Measurements from ENCODE around the gene NDEL1.
"Not testable (repeated sequence)": the region's sequence is repeated elsewhere in the genome, so short reads cannot be mapped to it uniquely, and the experiment has no call there.

Gene NDEL1, protein sequence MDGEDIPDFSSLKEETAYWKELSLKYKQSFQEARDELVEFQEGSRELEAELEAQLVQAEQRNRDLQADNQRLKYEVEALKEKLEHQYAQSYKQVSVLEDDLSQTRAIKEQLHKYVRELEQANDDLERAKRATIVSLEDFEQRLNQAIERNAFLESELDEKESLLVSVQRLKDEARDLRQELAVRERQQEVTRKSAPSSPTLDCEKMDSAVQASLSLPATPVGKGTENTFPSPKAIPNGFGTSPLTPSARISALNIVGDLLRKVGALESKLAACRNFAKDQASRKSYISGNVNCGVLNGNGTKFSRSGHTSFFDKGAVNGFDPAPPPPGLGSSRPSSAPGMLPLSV
- 77.4 to 101 reads per million in 2 experiments for total RNA-seq

DNA sequence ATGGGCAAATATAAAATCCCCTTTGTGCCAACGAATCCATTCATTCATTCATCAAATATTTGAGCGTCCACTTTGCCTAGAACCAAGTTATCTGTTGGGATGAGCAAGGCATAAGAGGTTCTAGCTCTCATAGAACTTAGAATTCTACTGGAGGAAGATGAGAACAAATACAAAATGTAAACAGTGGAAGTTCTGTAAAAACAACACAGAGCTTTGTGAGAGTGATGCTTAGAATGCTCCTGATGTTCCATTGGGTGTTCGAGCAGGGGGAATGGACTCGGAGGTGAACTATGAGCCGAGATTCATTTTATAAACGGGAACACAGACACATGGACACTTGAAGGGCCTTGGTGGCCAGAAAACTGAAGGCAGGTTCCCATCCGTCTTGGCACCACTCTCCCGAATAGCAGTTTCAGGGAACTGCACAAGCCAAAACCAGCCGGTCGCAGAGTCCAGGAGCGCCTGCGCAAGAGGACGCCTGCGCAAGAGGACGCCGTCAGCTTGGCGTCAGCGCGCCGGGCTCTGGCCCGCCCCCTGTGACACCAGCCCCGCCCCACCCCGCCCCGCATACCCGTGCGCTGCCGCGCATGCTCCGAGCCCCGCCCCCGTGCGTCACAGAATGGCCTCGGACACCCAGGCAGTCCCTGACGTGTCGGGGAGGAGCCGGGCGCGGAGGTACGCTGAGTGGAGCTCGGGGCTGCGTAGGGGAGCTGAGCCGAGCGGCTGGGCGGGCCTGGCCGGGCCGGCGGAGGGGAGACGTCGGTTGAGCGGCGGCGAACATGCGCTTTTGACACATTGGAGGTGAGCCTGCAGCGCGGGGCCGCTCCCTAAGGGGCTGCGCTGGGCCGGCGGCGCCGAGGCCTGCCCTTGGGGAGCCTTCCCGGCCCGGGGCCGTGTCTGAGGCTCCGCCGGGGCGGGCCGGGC lies at the start of gene NDEL1:
Gene NDEL1 (plus strand): TSS at position 640 of the 924 bp plus-strand sequence. CDS start 8,388 bp downstream, outside the sequence.
- DNase-seq (ENCODE audit: low read depth) = peak; percentile 99

DNA sequence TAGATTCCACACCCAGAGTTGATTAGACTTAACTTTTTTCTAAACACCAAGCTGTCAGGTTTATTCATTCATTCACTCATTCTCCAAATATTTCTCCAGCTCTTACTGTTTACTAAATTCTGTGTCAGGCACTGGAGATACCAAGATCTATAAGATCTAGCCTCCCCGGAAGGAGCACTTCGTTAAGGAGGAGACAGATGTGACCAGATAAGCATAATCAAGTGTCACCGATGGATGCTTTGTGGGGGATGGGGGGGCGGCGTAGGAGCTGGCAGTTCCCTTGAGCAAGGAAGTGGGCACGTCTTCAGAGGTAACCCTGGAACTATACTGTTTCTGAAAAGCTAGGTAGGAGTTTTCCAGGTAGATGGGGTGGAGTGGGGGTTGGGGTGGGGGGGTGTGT lies 48.8 kb upstream of the NDEL1 start:
- DNase-seq (ENCODE audit: low read depth) = no peak

DNA sequence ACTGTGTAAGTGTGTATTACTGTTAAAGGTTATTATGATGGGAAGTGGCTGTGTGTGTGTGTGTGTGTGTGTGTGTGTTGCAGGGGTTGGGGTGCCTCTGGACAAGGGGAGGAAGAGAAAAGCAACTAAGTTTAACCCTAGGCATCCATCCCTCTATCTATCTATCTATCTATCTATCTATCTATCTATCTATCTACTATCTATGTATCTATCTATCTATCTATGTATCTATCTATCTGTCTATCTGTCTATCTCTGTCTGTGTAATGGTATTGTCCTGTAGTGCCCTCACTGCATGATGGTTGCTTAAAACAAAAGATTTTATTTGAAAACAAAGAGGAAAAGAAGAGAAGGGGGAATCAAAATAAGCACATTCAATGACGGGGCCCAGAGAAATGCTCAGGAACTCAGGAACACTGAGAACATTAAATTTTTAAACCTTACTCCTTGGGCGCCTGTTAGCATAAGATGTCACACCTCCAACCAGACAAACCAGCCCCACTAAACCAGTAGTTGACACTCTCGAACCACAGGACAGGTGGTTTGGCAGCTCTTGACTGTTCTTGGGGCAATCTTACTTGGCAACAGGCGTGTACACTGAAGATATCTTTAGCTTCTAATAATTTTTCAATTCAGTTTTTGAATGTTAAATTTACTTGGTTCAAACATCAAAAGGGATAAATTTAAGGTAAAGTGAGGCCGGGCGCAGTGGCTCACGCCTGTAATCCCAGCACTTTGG lies 47.6 kb upstream of the NDEL1 start:
- no peak for DNase-seq (ENCODE audit: low read depth)

DNA sequence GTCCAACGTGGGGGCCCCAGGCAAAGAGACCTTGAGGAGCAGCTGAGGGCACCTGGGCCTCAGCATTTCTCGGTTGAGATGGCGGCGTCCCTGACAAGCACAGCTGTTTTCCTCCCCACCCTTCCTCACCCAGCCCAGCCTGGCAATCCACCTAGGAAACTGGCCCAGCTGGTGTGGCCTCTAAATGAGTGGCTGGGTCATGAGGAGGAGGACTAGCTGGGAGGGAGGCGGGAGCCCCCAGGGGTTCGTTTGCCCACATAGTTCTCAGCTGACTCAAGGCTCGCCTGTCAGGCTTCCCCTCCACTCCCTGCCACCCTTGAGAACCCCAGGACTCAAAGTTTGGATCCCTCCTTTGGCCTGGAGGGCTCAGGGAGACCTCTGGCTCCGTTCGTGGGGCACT lies 44.0 kb upstream of the NDEL1 start:
- no peak for DNase-seq (ENCODE audit: low read depth)

DNA sequence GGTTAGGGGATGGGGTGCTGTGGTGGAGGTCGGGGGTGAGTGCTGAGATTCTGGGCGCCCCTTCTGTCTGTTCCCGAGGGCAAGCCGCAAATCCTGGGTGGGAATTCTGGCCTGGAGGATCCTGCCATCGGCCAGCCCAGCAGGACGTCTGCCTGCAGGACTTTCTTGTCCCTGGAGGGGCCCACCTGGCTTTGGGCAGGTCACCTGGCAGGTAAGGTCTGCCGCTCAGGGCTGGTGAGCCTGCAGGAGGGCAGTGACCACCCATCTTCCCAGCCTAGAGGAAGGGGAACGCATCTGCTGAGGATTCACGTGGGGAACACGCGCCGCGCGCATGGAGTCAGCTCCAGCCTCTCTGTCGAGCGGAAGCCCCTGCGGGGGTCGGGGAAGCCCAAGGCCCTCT lies 43.4 kb upstream of the NDEL1 start:
- DNase-seq (ENCODE audit: low read depth) = no peak

DNA sequence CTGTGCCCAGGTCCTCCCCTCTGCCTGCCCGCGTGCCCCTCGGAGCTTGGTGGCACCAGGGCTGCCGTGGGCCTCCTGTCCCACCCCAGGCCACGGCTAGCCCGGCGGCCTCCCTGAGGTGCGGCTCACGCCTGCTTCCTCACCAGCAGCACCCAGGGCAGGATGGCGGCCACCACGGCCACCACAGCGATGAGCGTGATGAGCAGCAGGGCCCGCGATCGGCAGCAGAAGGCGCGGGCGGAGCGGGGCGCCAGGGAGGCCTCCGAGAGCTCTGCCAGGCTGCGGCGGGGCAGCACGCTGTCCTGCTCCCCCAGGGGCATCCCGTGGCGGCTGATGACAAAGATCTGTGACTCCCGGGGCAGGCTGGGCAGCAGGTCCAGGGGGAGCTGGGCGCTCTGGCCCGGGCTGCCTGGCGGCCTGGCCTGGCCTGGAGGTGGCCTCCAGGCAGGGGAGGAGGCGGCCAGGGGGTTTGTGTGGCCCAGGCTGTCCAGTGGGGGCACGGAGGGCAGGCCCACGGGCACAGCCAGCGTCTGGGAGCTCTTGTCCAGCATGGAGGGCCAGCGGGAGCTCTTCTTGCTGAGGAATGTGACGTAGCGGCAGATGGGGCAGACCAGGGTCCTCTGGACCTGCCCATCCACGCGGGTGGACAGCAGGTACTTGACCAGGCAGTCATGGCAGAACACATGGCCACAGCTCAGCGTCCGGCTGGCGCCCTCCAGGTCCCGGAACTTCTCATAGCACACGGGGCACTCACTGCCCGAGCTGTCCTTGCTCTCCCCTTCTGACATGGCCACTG lies 42.8 kb upstream of the NDEL1 start:
- no peak for DNase-seq (ENCODE audit: low read depth)

DNA sequence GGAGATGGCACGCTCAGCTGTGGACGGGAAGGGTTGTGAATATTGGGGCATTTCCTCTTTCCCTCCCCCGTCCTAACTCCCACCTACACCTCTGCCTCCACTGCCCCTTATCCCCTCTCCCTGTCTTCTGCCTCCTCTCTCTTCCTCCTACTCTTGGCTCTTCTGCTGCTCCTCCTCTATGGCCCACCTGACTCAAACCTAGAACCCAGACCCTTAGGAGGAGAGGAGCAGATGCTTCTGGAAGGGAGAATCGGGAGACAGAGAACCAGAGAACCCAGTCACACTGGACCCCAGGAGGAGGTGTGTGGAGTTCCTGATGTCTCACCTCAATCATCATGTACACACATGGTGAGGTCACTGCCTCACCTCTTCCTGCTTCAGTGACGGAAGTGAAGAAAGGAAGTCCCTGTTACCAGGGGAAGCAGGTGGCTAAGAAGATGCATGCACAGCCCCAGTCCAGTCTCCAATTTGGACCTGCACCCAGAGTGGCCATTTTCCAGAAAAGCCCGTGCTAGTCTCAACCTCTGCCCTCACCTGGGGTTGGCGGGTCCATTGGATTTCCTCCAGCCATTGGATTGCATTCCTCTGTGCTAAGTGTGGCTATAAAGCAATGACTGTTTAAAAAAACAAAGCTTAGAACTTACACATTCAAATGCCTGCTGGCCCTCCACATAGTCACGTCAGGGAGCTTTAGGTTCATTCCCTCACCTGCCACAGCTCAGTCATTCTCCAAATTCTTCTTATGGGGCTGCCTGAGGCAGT lies 42.0 kb upstream of the NDEL1 start:
- DNase-seq (ENCODE audit: low read depth) = peak; percentile 22

DNA sequence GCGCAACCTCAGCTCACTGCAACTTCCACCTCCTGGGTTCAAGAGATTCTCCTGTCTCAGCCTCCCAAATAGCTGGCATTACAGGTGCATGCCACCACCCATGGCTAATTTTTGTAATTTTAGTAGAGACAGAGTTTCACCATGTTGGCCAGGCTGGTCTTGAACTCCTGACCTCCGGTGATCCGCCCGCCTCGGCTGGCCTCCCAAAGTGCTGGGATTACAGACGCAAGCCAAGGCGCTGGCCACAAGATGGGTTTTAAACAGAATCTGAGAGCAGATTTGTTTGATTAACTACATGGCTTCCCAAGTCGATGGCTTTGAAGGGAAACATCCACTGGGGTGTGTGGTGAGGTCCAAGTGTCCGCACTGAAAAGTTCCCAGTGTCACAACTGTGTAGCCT lies 41.2 kb upstream of the NDEL1 start:
- DNase-seq (ENCODE audit: low read depth) = not testable (repeated sequence)

DNA sequence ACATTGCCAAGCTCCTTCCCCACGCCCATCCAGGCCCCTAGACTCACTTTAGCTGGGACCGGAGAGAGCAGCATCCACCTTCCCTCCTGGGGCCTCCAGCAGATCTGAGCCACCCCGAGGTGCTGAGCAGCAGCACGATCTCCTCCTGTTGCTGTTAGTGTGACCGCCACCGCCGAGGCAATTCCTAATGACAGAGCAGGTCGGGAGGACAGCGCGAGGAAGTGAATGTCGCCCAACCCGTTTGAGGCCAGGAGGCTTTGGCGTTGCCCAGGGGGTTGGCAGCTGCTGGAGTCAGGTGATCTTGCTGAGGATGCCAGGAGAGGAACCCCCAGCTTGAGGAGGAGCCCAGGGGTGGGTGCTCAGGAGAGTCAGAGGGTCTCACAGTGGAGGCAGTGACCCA lies 38.0 kb upstream of the NDEL1 start, which contains the start of gene RNF222:
Gene RNF222 (minus strand): TSS at position 192 of the 400 bp plus-strand sequence. CDS start 4,366 bp downstream, outside the sequence.
- DNase-seq (ENCODE audit: low read depth) = no peak

DNA sequence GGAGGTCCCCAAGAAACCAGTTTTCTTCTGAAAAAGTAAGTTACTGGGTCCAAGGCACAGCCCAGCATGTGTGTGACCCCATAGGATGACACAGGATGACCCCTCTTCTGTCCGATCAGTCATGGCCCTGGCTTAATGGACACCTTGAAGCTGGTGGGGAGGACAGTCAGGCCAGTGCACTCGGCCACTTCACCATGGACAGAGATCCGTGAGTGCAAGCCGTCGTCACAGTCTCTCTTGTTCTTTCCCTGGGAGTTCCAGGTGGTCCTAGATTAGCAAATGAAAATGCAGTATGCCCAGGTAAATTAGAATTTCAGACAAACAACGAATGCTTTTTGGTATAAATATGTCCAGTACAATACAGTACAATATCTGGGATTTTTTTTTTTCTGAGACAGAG lies 36.7 kb upstream of the NDEL1 start:
- DNase-seq (ENCODE audit: low read depth) = no peak

DNA sequence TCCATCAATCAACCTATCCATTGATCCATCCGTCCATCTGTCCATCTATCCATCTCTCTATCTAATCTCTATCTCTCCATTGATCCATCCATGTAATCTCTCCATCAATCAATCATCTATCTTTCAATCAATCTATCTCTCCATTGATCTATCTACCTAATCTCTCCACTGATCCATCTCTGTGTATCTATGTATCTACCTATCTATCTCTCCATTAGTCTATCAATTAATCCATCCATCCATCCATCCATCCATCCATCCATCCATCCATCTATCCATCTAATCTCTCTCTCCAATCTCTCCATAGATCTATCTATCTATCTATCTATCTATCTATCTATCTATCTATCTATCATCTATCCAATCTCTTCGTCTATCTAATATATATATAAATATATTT lies 34.6 kb upstream of the NDEL1 start:
- no peak for DNase-seq (ENCODE audit: low read depth)

DNA sequence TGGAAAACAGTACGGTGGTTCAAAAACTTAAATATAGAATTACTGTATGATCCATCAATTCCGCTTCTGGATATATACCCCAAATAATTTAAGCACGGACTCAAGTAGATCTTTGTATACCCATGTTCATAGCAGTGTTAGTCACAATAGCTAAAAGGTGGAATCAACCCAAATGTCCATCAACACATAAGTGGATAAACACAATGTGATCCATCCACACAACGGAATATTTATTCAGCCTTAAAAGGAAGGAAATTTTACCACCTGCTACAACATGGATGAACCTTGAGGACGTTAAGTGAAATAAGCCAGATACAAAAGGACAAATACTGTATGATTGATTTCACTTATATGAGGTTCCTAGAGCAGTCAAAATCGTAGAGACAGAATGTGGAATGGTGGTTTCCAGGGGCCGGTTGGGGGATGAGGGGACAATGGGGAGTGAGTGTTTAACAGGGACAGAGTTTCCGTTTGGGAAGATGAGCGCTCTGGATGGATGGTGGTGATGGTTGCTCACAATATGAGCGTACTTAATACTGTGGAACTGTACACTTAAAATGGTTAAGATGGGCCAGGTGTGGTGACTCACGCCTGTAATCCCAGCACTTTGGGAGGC lies 32.7 kb upstream of the NDEL1 start:
- no peak for DNase-seq (ENCODE audit: low read depth)

DNA sequence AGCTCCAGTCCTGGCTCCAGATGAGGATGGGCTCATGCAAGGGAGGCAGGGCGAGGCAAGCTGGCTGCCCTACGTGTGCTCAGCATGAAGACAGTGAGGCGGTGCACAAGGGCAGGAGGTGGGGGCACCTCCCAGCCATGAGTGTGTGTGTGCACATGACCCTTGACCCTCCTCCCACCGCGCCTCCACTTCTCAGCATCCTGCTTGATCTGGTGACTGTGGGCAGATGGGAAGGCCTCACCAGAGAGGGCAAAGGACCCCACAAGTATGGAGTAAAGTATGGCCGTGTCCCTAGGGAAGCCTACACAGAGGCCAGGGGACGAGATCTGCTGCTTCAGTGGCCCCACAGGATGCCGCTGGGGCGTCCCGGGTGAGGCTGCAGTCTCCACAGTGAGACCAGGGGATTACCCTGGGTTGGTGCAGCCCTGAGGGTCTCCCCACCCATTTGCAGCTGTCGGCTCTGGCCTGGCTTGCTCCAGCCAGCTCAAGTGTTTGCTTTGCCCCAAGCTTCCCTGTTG lies 30.1 kb upstream of the NDEL1 start:
- DNase-seq (ENCODE audit: low read depth) = no peak

DNA sequence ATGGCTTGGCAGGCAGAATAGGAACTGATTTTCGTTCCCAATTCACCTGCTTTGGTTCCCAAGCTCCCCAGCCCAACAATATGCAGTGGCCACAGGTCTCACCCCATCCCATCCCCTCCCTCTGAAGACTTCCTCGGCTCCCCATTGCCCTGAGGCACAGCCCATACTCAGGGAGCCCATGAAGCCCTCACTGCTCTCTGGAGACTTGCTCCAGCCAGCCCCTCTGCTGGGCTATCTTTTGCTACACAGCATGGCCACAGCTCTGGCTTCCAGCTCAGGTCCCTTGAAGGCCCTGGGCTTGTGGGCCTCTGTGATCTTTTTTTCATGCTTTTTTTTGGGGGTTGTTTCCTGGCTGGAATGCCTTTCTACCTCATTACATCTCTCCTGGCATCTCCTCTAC lies 29.5 kb upstream of the NDEL1 start:
- no peak for DNase-seq (ENCODE audit: low read depth)

DNA sequence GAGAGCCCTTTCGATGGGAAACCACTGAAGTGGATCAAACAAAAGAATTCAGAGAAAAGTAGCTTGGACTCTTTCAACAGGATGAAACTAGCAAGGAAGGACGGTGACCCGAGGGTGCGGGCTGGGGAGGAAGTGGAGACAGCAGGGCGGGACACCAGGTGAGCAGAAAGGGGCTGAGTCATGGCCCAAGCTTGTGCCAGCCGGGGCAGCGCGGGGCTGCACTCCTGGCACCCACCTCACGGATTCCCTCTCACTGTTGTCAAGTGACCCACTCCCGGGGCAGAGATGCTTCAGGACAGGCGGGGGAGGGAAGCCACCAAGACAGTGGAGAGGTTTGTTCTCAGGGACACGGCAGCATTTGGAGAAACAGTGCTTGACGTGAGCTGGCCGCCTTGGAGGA lies 27.3 kb upstream of the NDEL1 start:
- no peak for DNase-seq (ENCODE audit: low read depth)

DNA sequence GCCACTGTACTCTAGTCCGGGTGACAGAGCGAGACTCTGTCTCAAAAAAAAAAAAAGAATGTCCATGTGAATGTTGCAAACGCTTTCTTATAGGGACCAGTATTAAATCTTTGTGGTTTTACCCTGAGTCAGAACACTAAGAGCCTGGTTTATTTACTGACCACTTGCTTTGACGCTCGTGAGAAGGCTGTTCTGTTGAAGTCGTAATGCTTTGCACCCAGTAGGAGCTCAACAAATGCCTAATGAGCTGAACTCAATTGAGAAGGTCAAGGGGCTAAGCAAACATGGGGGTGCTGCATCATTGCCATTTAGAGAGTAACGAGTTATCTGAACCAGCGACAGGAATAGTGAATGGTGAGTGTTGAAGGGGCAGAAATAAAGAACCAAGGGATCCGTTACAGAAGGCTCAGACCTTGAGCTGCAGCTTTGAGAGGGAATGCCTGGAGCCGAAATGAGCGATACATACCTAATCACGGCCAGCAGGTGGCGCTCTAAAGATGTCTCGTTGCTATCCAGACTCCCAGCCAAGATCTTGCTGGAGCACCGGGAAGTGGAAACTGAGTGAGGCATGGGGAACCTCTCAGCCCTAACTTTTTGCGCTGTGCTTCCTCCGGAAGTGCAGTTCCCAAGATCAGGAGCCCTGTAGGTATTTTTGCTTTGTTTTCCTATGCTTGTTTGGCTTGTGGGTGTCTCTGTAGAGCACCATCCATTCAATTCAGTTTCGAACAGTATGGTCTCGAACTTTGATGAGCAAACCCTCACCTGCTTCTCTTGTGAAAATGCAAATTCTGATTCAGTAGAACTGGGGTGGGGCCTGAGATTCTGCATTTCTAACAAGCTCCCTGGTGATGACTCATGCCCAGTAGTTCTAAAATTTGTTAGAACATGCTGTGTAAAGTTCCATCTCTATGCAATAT lies 25.5 kb upstream of the NDEL1 start:
- peak; percentile 73 for DNase-seq (ENCODE audit: low read depth)

DNA sequence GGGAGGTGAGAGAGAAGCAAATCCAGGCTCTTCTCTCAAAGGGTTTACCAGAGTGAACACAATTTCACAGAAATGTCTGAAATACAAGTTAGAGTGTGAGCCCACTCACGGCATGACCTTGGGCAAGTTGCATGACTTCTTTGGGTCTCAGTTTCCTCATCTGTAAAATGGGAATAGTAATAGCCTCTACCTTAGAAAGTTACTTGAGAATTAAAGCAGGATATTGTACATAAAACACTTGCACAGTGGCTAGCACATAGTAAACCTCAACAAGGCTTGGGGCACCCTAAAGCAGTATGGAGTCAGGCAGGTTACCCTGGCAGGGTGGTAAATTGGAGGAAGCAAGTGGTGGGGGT lies 24.8 kb upstream of the NDEL1 start:
- DNase-seq (ENCODE audit: low read depth) = no peak

DNA sequence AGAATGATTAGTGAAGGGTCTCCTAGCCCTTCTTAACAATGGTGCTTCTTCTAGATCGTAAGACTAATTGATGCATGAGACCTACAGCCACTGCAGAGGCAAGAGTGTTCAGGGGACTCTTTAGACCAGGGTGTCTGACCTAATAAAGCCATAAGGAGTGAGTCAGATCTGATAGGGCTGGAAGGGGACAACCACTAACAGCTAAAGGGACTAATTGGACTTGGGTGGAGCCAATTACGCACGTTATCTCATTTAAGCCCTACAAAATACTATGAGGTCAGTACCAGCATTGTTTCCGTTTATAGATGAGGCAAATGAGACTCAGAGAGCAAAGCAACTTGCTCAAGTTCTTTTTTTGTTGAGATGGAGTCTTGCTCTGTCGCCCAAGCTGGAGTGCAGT lies 23.6 kb upstream of the NDEL1 start:
- no peak for DNase-seq (ENCODE audit: low read depth)

DNA sequence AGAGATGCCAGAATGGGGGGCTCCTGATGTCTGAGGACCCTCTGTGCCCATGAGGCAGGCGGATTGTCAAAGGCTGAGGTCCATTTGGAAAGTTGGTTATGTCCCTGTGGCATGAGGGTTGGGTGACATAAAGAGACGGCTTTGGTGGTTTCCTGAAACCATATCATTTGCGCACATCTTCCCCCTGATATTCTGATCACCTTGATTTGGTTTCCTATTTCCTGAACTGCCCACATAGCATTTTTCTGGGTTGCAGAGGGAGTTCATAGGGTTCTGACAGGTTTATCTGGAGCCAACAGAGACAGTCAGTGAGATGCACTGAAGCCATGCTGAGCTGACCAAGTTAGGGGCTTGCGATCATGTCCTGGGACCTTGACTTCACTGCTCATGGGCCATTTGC lies 22.4 kb upstream of the NDEL1 start:
- no peak for DNase-seq (ENCODE audit: low read depth)

Measured in T follicular helper cell (primary cell).